HEK293 (cell line): ENCODE results near the gene SH2D4B.
A peak's percentile ranks its signal among the peaks of the same experiment; 100 is the strongest.

Experiments
- CTCF ChIP-seq: fragments of 450-650 bp; formaldehyde crosslinking; IDR thresholded peaks from 2 replicates; pipeline ENCODE4 v1.5.1; 2016; ENCODE audit warnings: missing biosample characterization, missing genetic modification characterization
- KLF10 ChIP-seq: fragments of 450-650 bp; IDR thresholded peaks from 2 replicates; pipeline ENCODE4 v1.5.1; 2018; ENCODE audit warnings: missing biosample characterization, mild to moderate bottlenecking, missing genetic modification characterization
- PRDM4 ChIP-seq: fragments of 450-650 bp; formaldehyde crosslinking; IDR thresholded peaks from 2 replicates; pipeline ENCODE4 v1.5.1; 2017; ENCODE audit warnings: missing biosample characterization, missing genetic modification characterization
- ZBTB1 ChIP-seq: fragments of 450-650 bp; formaldehyde crosslinking; IDR thresholded peaks from 2 replicates; pipeline ENCODE4 v1.5.1; 2016; ENCODE audit warnings: missing biosample characterization, missing genetic modification characterization
- ZBTB17 ChIP-seq: fragments of 450-650 bp; formaldehyde crosslinking; IDR thresholded peaks from 2 replicates; pipeline ENCODE4 v1.5.1; 2016; ENCODE audit warnings: missing biosample characterization, missing genetic modification characterization
- ZBTB20 ChIP-seq: fragments of 450-650 bp; formaldehyde crosslinking; IDR thresholded peaks from 2 replicates; pipeline ENCODE4 v1.5.1; 2016; ENCODE audit warnings: missing biosample characterization, missing genetic modification characterization
- ZBTB21 ChIP-seq: fragments of 450-650 bp; formaldehyde crosslinking; IDR thresholded peaks from 2 replicates; pipeline ENCODE4 v1.5.1; 2017; ENCODE audit warnings: missing biosample characterization, missing genetic modification characterization
- ZBTB8A ChIP-seq: fragments of 450-650 bp; formaldehyde crosslinking; IDR thresholded peaks from 2 replicates; pipeline ENCODE4 v1.5.1; 2016; ENCODE audit warnings: missing biosample characterization, missing genetic modification characterization
- ZFP69B ChIP-seq: fragments of 450-650 bp; formaldehyde crosslinking; IDR thresholded peaks from 2 replicates; pipeline ENCODE4 v1.5.1; 2016; ENCODE audit warnings: missing biosample characterization, missing genetic modification characterization
- ZNF10 ChIP-seq: fragments of 450-650 bp; formaldehyde crosslinking; IDR thresholded peaks from 2 replicates; pipeline ENCODE4 v1.5.1; 2017; ENCODE audit warnings: missing biosample characterization, missing genetic modification characterization
- ZNF214 ChIP-seq: fragments of 450-650 bp; formaldehyde crosslinking; IDR thresholded peaks from 2 replicates; pipeline ENCODE4 v1.5.1; 2017; ENCODE audit warnings: missing biosample characterization, mild to moderate bottlenecking, missing genetic modification characterization, borderline replicate concordance
- ZNF335 ChIP-seq: fragments of 450-650 bp; formaldehyde crosslinking; conservative IDR thresholded peaks from 2 replicates; pipeline ENCODE4 v1.5.1; 2016; ENCODE audit warnings: missing biosample characterization, missing genetic modification characterization
- ZNF341 ChIP-seq: fragments of 450-650 bp; formaldehyde crosslinking; IDR thresholded peaks from 2 replicates; pipeline ENCODE4; 2016; ENCODE audit warnings: low read depth, missing biosample characterization, missing genetic modification characterization
- ZNF37A ChIP-seq: fragments of 450-650 bp; IDR thresholded peaks from 2 replicates; pipeline ENCODE4 v1.5.1; 2018; ENCODE audit warnings: missing biosample characterization, missing genetic modification characterization
- ZNF501 ChIP-seq: fragments of 450-650 bp; formaldehyde crosslinking; IDR thresholded peaks from 2 replicates; pipeline ENCODE4 v1.5.1; 2016; ENCODE audit warnings: missing biosample characterization, missing genetic modification characterization
- ZNF513 ChIP-seq: fragments of 450-650 bp; IDR thresholded peaks from 2 replicates; pipeline ENCODE4 v1.5.1; 2018; ENCODE audit warnings: missing biosample characterization, missing genetic modification characterization
- ZNF548 ChIP-seq: fragments of 450-650 bp; formaldehyde crosslinking; IDR thresholded peaks from 2 replicates; pipeline ENCODE4 v1.5.1; 2016; ENCODE audit warnings: missing biosample characterization, missing genetic modification characterization
- ZNF585B ChIP-seq: fragments of 450-650 bp; formaldehyde crosslinking; IDR thresholded peaks from 2 replicates; pipeline ENCODE4 v1.5.1; 2016; ENCODE audit warnings: missing biosample characterization, missing genetic modification characterization
- ZNF596 ChIP-seq: fragments of 450-650 bp; IDR thresholded peaks from 2 replicates; pipeline ENCODE4 v1.5.0; 2018; ENCODE audit warnings: missing biosample characterization, mild to moderate bottlenecking, missing genetic modification characterization, moderate library complexity
- ZNF600 ChIP-seq: fragments of 450-650 bp; formaldehyde crosslinking; IDR thresholded peaks from 2 replicates; pipeline ENCODE4 v1.5.1; 2016; ENCODE audit warnings: missing biosample characterization, missing genetic modification characterization
- ZNF610 ChIP-seq: fragments of 450-650 bp; formaldehyde crosslinking; IDR thresholded peaks from 2 replicates; pipeline ENCODE4 v1.5.1; 2016; ENCODE audit warnings: missing biosample characterization, missing genetic modification characterization, borderline replicate concordance
- ZNF621 ChIP-seq: fragments of 450-650 bp; formaldehyde crosslinking; IDR thresholded peaks from 2 replicates; pipeline ENCODE4 v1.5.1; 2017; ENCODE audit warnings: missing biosample characterization, missing genetic modification characterization
- ZNF629 ChIP-seq: fragments of 450-650 bp; formaldehyde crosslinking; IDR thresholded peaks from 2 replicates; pipeline ENCODE4 v1.5.1; 2017; ENCODE audit warnings: missing biosample characterization, missing genetic modification characterization
- ZNF670 ChIP-seq: fragments of 450-650 bp; formaldehyde crosslinking; IDR thresholded peaks from 2 replicates; pipeline ENCODE4 v1.5.1; 2016; ENCODE audit warnings: missing biosample characterization, missing genetic modification characterization, low read depth
- ZNF692 ChIP-seq: fragments of 450-650 bp; formaldehyde crosslinking; IDR thresholded peaks from 2 replicates; pipeline ENCODE4 v1.5.1; 2016; ENCODE audit warnings: missing biosample characterization, missing genetic modification characterization

Gene SH2D4B

GRCh38 chr10:80612261-80612660, 74.6 kb downstream of the SH2D4B start (continued):
- TF ChIP-seq CTCF (tag by site-specific recombination) (no peak), ZNF629 (tag by site-specific recombination) (no peak), ZNF10 (no peak), ZBTB20 (no peak), PRDM4 (tag by site-specific recombination) (no peak), ZBTB21 (tag by site-specific recombination) (no peak), ZBTB8A (tag by site-specific recombination) (peak; percentile 73), ZBTB17 (tag by site-specific recombination) (peak; percentile 50), ZNF341 (no peak), KLF10 (no peak), ZNF600 (peak; percentile 91), ZNF621 (tag by site-specific recombination) (no peak), ZNF548 (tag by site-specific recombination) (no peak), ZNF37A (tag by site-specific recombination) (no peak), ZNF585B (tag by site-specific recombination) (no peak), ZNF214 (no peak), ZNF596 (tag by site-specific recombination) (no peak), ZNF501 (tag by site-specific recombination) (no peak), ZNF335 (no peak), ZFP69B (tag by site-specific recombination) (no peak), ZNF513 (tag by site-specific recombination) (no peak), ZBTB1 (tag by site-specific recombination) (no peak), ZNF692 (tag by site-specific recombination) (0 out of 2 replicates have a peak, but pooled peaks have one; percentile 20), ZNF610 (tag by site-specific recombination) (no peak), ZNF670 (tag by site-specific recombination) (no peak)
